Measurements from ENCODE around the gene RPLP2.

The RPLP2 gene

DNA sequence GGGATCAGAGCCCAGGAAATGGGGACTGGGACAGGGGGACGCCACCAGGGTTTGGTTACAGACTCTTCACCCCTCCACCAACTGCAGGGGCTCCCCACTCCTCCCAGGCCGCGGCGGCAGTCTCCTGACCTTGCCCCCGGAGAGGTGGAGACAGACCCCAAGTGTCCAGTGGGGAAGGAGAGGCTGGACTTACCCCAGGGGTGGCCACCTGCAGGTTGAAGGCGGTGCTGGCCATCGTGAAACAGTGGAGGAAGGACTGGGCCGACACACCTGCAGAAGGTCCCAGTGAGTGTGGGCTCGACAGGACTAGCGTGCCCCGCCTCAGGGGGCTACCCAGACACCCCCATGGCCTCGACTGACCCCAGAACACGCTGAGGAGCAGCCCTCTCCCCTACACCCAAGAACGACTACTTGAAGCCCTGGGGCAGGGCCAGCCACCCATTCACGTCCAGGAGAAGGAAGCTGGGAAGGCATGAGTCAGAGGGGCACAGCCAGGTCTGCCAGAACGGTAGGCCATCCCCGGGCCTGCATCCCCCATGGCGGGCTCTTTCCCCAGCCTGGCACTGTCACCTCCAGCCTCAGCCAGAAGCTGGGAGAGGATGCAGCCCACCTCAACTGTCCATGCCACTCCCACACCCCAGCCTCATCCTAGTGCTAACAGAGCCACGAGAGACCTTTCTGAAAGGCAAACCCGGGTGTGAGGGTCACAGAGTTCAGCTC, 34.7 kb upstream of the RPLP2 start:
- no peak for DNase-seq

DNA sequence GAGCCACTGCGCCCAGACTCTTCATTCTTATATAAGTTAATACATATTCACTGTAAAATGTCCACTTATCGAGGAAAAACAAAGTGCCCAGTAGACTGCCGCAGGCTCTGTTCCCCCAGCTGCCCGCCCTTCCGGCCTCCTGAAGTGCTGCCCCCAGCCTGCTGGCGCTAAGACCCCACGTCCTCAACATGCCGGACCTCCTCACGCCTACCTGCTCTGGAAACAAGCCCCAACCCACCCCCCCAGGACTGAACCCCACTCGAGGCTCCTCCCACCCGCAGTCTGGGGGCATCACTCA, 33.6 kb upstream of the RPLP2 start:
- DNase-seq = no peak

DNA sequence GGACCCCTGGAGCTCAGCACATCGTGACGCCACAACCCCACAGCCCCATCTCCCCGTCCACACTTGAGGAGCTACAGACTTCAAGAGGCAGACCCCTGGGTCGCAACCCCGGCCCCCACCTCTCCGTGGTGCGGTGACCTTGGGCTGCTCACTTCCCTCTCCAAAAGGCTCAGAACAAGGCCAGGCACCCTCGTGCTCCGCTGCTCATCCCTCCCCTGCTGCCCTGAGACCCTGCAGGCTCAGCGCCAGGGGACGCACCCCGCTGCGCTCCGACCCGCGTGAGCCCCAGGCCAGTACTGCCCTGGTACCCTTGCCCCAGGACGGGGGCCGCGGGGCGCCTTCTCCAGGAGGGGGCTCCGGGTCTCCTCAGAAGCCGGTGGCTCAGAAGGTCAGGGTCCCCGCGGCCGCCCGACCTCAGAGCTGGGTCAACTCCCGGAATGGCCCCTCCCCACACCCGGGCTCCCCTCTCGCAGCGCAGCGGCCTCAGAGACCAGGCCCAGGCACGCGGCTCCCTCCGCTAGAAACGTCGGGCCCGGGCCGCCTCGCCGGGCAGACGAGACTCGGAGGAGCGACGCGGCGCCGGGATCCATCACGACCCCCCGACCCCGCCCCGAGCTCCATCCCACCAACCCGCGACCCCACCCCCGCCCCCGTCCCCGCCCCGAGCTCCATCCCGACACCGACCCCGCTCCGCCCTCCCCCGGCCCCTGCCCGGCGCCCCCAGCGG, 33.0 kb upstream of the RPLP2 start:
- peak; percentile 71 for DNase-seq

DNA sequence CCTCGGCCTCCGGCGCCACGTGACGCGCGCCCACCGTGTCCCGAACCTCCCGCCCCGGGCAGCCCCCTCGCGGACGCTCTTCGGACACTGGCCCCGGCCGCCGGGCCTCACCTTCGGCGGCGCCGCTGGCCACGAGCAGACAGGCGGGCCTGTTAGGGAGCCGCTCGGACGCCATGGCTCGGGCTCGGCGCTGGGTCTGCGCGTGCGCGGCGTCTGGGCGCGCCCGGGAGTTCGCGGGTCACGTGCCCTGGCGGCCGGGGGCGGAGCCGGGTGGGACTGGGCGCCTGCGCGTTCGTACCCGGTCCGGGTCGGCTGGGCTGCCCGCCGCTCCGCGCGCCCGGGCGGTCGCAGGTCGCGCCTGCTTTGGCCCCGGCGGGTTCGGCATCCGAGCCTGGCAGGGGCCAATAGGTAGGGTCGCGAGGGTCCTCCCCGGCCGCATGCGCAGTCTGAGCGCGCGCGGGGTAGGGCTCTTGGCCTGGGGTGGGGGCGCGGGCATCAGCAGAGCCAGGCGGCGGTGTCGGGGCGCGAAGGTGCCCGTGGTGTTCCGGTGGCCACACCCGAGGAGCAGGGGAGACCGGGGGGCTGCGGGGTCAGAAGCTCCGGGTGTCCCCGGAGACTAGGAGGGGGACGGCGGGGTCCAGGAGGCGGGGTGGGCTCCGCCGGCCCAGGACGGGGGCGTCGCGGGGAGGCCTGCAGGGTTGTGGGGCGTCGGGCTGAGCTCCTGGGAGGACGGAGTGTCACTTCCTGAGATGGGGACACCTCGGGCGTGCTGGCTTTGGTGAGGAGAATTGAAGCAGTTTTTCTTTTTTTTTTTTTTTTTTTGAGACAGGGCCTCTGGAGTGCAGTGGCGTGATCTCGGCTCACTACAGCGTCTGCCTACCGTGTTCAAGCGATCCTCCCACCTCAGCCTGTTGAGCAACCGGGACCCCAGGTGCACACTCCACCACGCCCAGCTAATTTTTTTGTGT, 32.2 kb upstream of the RPLP2 start, which contains the start of gene GATD1:
Gene GATD1 (minus strand): TSS at position 200 of the 968 bp plus-strand sequence. CDS start 25 bp downstream, at position 175.
- peak; percentile 86 for DNase-seq

DNA sequence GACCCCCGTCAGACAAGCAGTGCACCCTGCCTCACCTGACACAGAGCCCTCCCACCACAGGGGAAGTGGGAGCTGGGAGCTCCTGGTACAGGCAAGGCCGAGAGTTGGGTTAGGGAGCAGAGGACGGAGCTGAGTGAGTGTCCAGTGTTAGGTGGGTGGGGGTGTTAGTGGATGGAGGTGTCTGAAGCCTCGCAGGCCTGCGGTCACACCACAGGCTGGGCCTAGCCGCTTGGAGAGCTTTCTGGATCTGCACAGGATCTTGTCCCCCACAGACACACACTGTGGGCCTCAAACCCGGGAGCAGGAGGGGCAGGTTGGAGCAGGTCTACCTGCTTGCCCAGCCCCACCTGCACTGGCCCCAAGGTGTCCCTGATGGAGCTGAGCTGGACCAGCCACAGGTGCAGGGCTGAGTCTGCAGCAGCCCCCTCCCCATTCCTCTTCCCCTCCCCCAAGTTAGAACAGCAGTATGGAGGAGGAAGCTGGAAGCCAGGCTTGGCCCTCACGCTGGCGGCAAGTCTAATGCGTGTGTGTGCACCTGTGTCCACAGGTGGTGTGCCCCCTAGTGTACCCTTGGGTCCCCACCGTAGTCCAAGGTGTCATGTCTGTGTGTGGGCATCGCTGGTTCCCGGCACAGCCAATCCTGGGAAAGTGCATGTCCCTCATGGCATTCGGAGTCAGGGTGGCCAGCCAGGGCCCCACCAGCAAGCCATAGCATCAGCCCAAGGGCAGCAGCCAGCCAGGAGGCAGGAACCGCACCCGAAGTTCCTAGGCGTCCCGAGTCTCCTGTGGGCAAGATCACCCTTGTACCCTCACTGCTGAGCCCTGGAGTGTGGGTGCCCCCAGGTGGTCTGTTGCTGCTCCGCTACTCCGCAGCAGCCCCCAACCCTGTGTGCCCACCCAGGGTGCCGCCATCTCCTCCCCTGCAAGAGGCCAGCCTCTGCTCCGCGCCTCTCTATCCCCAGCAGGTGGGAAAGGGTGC, 30.5 kb upstream of the RPLP2 start:
- DNase-seq = no peak

DNA sequence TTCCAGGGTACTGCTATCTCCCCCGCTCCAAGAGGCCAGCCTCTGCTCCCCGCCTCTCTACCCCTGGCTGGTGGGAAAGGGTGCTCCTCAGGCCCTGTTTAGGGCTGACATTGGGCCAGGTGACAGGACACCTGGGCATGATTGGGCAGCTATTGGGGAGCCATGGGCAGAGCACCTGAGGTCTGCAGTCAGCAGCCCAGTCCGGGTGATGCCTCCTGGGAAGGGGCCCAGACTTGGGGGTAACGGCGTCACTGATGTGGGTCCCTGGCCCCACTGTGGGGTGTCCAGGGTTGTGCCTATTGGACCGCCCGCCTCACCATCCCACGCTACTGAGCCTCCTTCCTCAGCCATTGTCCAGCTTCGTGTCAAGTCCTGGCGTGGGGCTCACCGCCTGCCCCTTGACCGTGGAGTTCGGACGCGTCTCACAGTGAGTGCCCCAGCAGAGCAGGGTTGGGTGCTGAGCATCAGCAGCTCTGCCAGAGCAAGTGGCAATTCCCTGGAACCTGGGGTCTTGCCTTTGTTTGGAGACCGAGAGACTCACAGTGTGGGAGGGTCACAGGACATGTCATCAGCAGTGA, 29.7 kb upstream of the RPLP2 start:
- no peak for DNase-seq

DNA sequence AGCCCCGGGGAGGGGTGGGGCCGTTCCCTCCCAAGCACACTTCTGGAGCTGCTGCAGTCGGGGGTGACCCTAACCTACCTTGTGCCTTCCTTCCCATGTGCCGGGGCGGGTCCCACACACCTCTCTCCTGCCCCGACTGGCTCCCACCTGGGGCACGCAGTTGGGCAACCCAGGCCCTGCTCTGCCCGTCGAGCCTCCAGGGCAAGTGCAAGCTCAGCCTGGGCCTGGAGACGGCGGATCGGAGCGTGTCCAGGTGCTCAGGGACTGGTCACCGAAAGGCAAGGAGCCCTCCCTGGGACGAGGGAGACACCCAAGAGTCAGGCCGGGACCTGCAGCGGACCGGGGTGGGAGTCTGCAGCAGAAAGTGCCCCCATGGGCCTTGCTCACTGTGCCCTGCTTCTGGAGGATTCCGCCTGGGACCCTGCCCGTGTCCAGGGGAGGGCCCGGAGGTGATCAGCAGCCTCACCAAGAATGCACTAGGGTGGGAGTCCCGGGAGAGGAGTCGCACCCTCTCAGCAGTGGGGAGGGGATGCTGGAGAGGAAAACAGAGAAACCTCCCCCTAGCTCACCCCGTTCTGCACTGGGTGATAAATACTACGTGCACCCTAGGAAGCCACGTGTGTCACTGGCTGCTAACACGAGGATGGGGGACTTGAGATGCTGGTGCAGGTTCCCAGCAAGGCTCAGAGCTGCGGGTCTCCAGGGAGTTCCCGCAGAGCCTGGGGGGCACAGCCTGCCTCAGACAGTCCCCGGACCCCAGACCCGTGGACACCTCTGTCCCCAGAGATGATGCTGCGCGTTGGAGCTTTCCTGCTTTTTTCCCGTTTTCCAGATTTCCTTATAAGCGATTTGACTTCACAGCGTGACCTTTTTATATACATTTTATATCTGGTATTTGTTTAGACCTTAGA, 27.2 kb upstream of the RPLP2 start:
- DNase-seq = no peak

DNA sequence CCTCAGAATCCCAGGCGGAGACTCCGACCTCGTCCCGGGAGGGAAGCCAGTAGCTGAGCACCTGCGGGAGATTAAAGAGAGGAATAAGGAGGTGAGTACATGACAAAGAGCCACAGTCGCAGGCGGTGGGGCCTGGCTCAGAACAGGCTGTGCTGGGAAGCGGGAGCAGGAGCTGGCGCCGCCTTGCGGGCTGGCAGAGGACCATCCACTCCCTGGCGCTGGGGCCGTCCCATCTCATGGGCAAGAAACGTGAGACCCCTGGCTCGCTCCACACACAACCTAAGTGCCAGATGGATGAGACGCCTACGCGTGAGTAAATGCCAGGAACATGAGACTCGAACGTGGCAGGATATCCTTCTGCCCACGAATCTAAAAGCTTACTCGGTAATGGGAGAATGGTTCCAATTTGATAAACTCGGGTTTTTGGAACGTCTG, 26.2 kb upstream of the RPLP2 start:
- peak; percentile 94 for DNase-seq

DNA sequence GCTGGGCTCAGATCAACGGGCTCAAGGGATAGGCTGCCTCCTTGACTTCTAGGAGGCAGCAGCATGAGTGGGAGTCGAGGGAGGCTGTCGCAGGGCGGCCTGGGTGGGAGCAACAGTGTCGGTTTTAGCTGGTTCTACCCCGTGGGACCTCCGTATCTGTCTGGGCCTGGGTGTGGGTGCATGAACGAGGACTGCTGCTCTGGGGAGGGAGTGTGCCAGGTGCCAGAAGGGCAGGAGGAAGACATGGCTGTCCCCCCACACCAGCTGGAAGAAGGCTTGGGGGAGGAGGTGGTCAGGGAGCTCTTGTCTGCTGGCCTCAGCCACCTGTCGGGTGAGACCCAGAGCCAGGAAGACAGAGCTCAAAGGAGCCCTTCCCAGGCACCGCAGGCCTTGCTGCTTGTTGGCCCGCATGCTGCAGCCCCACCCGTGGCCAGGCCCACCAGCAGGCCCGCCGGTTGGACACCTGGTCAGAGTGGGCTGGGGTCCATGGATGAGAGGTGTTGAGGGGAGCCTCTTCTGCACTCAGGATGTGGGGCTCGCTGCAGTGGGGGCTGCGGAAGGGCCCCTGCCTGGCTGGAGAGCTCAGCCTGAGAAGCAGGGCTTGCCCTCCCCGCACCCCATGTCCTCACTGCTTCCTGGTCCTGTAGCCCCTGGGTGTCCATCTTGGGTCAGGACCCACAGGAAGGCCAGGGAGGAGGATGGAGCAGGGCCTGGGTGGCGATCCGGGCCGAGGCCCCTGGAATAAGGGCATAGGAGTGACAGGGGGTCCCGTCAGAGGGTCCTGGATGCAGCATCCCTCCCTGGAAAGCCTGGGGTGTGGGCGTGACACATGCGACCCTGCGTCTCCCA, 23.3 kb upstream of the RPLP2 start:
- peak; percentile 32 for DNase-seq

DNA sequence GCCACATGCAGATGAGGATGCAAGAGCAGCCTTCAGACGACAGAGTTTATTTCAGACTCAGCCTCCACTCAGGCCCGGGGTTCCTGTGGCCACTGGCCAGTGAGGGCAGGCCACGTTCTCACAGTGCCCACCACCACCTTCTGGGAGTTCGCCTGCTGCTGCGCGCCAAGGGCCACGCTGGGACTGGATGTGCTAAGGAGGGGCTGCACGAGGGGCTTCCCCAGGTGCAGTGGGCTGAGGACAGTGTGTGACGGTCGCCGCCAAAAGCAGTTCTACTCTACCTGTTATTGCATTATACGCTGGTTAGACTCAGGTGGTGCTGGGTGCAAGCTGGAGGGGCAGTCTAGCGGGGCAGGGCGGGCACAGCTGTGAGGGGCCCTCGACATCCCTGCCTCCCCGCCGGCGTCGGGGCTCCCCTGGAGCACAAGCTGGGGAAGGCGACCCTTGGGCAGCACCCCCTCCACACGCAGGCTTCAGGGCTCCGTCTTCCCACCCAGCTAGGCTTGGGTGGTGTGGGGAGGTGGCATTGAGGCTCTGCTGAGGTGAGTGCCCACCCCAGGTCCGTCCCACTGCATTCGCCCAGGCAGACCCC, 22.6 kb upstream of the RPLP2 start:
- DNase-seq = no peak

DNA sequence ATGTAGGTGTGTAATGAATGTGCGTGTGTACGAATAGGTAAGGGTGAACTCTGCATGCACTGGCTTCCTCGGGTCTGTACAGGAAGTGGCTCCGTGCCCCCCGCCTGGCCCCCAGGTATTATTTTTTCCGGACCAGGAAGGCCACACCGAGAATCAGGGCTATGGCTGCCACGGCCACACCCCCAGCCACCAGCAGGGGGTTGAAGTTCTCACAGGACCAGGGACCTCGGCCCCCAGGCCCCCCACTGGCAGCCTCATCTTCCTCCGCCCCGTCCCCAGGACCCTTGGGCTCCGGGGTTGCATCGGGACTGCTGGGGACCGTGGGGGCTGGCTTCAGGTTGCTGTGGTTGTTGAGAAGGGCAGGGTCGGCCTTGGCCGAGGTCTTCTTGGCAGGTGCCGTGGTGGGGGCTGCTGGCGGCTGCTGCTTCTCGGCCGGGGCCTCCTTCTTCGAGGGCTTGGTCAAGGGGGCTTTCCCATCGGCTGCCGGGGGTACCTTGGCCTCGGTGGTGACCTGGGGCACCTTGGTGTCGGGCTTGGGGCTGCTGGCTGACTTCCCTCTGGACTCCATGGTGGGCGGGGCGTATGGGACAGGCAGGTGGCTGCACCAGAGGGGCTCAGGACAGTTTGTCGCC, 21.6 kb upstream of the RPLP2 start:
- DNase-seq = no peak

DNA sequence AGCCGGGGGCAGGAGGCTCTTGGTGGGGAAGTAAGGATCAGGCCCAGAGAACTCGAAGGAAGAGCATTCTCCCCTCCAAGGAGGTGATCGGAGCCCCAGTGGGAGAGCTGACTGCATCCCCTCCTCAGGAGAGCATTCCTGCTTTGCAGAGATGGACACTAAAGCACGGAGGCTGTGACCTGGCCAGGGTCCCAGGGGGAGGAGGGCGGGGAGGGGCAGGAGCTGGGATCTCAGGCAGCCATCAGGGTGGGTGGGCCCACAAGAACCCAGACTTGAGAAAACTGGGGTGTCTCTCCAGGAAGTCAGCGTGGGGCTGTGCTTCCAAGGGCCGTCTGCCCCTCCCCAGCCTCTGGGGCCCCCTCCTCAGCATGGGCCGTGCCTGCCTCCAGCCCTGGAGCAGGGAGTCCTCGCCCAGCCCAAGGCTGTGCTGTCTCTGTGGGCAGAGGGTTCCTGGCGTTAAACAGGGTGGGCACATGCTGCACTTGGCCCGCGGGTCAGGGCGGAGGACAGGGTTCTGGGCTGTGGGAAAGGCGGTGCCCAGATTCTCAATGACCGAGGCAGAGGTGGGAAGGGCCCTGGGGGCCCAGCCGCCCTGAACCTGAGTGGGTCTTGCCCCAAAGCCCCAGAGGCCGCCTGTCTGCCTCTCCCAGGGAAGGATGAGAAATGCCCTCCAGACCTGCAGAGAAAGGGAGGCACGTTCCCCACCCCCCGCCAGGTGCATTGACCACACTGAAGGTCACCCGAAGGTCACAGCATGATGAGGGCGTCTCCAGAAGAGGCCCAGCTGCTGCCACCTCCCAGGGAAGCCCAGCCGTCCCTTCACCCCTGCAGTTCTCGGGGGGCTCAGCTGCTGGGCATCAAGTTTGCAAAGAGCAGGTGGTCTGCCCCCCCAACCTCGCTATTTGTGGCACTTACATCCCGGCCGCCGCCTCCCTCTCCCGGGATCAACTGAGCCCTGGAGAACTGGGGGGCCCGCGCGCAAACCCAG, 20.5 kb upstream of the RPLP2 start:
- no peak for DNase-seq

DNA sequence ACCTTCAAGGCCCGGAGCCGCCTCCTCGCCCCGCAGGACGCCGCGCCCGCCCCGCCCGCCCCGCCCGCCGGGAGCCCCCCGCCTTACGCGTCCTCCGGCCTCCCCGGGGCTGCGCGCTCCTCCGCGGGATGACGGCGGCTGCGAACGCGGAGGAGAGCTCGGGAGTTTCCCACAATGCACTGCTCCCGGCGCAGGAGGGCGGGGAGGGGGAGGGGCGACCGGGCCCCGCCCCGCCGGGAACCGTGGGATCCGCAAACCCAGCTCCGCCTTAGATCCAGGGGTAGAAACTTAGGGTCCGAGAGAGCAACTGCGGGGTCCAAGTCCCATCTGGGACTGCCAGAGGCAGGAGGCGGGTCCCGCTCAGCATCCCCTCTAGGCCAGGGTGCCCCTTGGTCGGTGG, 19.8 kb upstream of the RPLP2 start, which contains the start of gene CEND1:
Gene CEND1 (minus strand): TSS at position 148 of the 400 bp plus-strand sequence. CDS start 1,514 bp downstream, outside the sequence.
- DNase-seq = peak; percentile 67

DNA sequence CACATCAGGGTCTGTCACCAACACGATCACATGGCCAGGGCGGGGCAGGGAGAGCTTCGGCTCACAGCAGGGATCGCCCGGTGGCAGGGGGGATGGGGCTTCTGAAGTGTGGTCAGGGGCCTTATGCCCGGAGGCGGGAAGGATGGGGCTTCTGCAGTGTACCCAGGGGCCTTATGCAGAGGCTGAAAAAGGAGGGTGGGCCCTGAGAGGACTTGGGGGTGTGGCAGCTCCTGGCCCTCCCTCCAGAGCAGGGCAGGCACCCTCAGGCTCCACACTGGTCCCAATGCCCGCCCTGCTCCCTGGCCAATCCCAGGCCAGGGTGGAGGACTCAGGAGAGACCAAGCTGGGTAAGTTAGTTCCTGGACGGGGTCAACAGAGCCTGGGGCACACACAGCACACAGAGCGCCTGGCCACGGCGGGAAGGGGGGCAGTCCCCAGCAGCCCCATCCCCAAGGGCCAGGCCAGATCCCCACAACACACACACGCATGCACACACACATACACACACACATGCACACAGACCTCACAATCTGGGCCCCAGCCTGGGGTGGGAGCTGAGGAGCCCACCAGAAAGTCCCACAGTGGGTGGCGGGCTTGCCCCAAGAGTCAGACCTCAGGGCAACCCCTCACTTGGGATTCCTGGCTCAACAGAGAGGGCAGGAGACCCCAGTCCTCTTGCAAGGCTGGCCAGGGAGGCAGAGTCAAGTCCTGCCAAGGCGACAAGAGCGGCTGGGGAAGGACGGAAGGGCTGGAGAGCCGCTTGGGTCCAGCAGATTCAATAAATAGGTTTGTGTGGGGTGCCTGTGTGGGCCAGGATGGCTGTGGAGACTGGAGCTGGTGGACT, 18.8 kb upstream of the RPLP2 start:
- DNase-seq = peak; percentile 26

DNA sequence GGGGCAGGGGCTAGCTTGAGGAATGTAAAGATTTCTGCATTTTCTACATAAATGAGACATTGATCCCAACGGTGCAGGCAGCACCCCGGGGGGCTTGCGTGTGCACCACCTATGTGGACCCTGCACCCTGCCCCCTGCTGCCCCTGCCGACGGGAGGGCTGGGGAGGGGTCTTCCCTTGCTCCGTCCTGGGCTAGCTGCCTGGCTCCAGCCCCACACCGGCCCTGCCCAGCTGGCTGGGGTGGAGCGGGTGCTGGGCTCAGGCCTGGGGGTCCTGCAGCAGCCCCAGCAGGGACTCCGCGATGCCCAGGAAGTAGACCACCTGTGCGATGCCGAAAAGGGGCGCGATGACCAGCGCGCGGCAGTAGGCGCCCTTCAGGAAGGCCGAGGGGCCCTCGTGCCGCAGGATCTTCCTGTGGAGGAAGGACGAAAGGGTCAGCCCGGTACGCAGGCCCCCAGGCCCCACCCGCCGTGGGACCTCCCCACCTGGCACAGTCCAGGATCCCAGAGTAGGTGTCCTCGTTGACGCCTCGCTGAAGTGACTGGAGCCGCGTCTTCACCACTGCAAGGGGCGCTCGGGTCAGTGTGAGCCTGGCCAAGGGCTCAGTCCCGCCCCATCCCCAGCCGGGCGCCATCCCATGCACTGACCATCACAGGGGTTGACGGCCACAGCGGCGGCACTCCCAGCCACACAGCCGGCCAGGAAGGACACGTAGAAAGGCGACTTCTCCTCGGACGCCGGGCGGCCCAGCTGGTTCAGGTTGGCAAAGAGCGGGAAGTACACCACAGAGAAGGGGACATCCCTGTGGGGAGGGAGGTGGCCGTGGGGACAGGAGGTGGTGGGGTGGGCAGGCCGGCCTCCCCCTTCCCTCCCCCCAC, 17.9 kb upstream of the RPLP2 start:
- no peak for DNase-seq

DNA sequence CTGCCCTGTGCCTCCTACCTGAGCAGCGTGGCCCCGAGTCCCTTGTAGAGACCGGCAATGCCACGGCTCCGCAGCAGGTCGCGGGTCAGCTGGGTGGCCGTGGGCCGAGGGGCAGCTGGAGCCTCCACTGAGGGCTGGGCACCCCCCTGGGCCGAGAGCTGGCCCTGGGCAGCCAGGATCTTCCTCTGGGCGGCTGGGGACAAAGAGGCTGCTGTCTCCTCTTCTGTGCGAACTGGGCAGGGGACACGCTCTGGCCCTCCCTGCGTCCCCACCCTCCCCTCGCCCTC, 17.3 kb upstream of the RPLP2 start:
- no peak for DNase-seq
